DOHH2 (cell line): ENCODE results near the gene RIN1.
"Not testable (repeated sequence)": the region's sequence is repeated elsewhere in the genome, so short reads cannot be mapped to it uniquely, and the experiment has no call there.

Source experiments
- CTCF ChIP-seq: fragments of 200-600 bp; sonication (generic); IDR thresholded peaks from one replicate; pipeline ENCODE4 v1.5.1; 2014; ENCODE audit warnings: antibody characterized with exemption, mild to moderate bottlenecking, low read depth, low read length; ENCODE audit not compliant: poor library complexity, severe bottlenecking
- EZH2phosphoT487 ChIP-seq: fragments of 200-600 bp; sonication (generic); IDR thresholded peaks from 2 replicates; pipeline ENCODE4 v1.6.1; 2017; ENCODE audit warnings: borderline replicate concordance, mild to moderate bottlenecking, antibody characterized with exemption, low read length, moderate library complexity, mixed read lengths

DNA sequence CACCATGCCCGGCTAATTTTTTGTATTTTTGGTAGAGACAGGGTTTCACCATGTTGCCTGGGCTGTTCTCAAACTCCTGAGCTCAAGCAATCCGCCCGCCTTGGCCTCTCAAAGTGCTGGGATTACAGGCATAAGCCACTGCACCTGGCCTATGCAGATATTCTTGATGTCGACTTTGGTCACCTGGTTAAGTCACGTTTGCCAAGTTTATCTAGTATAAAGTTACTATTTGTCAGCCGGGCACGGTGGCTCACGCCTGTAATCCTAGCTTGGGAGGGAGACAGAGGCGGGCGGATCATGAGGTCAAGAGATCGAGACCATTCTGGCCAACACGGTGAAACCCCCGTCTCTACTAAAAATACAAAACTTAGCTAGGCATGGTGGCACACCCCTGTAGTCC is 48.1 kb upstream of the RIN1 start:
- not testable (repeated sequence) for TF ChIP-seq CTCF, EZH2phosphoT487
